Germinal center (tissue), 1 donor: ENCODE data around the gene RPS14.
A peak's percentile ranks its signal among the peaks of the same experiment; 100 is the strongest.

Source experiments
- DNase-seq: peaks from one replicate; pipeline ENCODE4 v3.0.0; 2012; ENCODE audit warnings: mixed read lengths, low spot score

RPS14 gene

DNA sequence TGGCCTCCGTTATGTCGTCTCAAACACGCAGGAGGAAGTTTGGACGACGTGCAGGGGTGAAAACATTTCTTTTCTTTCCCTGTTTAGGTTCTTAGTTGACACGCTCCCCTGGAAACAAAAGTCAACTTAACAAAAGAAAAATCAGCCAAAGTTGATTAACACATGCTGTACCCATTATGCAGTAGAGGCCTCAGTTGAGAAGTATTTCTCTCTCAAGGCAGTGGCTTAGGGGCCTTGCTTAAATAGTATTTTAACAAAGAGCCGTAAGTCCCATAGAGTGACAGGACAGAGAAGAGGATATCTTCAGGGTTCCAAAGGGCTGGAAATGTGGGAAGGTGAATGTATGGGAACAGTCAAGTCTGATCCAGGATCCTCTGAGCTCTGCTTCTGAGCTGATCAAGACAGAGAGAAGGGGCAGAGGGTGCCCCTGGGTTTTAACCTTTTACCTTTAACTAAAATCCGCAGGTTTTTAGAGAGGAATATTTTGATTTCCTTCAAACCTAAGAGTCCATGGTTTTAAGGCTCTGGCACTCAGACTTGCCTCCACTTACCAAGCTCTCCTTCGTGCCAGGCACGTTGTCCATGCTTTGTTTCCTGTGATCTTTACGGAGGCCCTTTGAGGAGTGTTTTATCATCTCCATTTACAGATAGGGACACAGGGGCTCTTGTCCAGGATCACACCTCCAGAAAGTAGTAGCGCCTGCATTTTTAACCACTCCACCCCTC, 36.2 kb downstream of the RPS14 start:
- no peak for DNase-seq

GRCh38 chr5:150412319-150413175, 37.0 kb downstream of the RPS14 start, which contains the start of gene CD74:
Gene CD74 (minus strand): TSS chr5:150412910. CDS start chr5:150412749, 161 bp downstream.
- DNase-seq = peak; percentile 95

DNA sequence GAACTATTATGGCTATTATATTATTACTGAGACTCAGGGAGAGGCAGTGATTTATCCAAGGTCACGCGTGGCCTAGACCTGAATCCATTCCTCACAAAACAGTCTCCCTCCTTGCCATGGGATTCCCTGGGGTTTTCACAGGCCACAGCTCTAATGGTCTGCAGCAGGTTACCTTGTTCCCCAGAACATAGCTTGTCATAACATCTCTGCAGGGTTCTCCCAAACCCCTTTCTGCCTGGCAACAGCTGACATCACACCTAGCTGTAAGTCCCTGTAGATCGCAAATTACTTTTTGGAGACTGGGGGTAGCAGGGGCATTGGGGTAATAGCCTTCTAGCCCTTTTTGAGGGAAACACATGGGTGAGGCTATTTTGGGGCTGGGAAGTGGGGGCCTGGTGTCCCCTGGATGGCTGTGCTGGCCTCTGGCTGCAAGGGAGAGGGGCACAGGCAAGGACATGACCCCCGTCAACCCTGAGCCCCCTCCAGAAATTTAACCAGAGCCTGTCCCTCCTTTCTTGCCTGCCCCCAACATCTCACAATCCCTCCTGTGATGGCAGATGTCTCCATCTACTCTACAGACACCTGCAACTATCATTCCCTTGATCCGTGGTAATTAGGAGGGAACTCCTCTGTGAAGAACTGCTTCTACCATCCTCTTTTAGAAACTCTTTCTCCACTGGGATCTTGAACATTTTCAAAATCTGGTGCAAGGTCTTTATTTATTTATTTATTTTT, 38.1 kb downstream of the RPS14 start:
- DNase-seq = peak; percentile 74

GRCh38 chr5:150410524-150411244, 38.9 kb downstream of the RPS14 start:
- peak; percentile 85 for DNase-seq

DNA sequence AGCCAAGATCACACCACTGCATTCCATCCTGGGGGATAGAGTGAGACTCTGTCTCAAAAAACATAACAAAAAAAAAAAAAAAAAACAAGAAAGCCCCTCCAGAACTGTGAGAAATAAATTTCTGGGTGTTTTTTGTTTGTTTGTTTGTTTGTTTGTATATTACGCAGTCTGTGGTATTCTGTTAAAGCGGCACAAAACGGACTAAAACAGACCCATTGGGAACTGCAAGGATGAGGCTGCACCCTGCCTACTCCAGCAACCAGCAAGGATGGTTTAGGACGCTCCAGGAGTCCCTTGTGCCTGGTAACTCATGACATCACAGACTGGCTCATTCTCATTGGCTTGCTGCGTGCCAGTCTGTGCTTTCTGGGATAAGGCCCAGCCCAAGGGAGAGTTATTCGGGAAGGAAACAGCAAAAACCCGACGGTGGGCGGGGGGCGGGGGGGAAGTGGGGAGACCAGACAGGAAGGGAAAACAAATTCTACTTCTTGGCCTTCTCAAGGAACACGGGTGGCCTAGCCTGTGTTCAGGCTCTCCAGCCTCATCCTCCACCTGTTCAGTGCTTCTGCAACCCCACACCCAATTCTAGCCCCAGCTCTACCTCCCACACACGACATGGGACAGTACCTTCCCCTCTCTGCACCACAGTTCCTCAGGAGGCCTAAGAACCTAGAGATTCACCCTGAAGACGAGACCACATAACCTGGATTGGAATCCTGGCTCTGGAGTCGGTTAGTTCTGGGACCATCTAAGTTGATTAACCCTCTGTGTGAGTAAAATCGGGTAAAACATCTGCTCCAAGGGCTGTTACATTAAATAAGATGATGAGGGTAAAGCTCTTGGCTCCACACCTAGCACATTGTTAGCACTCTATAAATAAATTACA, 39.7 kb downstream of the RPS14 start:
- no peak for DNase-seq

DNA sequence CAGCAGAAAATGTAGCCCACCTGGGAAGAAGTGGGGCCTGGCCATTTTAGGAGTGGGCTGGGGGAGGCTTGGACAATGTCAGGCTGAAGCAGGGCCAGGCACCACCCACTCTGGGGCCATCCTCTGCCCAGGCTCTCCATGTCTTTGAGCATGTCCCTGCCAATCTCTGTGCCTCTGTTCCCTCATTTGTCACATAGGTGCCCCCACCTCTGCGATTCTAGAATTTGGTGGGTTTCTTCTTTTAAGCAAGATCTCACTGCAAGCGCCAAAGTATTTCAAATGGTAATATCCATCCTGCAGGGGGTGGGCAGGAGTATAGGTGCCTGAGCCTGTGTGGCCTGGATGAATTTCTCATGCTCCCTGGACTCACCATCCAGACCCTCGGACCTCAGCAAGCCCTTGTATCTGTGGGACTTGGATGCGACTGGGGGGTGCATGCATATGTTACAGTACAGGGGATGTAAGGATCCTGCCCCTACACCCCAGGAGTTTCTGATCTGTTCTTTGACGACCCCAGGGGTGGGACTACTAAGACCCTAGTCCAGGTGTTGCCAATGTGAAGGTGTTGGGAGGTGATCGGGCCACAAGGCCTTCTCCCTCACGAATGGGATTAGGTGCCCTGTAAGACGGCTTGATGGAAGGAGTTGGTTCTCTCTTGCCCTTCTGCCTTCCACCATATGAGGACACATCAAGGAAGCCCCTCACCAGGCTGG, 41.2 kb downstream of the RPS14 start:
- DNase-seq = no peak

- no peak for DNase-seq
These were observed 42.3 kb downstream of the RPS14 start for GRCh38 chr5:150407096-150407720.

- DNase-seq = no peak
These were observed 42.8 kb downstream of the RPS14 start for GRCh38 chr5:150406723-150407095.

DNA sequence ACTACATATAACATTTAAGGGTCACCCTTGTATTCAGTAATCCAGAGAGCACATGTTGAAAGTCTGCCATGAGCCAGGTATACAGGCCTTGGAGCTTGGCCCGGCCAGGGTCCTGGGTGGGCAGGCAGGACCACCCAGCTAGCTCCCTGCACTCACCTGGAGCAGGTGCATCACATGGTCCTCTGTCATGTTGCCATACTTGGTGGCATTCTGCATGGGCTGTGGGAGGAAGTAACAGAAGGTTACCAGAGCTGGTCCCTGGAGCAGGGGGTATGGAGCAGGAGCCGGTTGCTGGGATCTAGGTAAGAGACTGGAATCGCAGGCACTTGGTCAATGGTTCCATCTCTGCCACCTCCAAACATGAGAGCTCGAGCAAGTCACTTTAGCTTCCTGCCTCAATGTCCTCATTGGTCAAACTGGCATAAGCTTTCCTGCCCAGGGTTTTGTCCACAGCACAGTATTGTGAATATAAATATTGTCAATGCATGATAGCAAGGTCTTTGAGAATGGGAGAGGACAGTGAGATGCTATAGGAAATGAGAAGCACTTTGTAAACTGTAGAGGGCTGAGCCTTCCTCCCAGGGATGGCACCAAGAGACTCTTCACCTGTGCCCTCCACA, 43.3 kb downstream of the RPS14 start:
- DNase-seq = no peak

DNA sequence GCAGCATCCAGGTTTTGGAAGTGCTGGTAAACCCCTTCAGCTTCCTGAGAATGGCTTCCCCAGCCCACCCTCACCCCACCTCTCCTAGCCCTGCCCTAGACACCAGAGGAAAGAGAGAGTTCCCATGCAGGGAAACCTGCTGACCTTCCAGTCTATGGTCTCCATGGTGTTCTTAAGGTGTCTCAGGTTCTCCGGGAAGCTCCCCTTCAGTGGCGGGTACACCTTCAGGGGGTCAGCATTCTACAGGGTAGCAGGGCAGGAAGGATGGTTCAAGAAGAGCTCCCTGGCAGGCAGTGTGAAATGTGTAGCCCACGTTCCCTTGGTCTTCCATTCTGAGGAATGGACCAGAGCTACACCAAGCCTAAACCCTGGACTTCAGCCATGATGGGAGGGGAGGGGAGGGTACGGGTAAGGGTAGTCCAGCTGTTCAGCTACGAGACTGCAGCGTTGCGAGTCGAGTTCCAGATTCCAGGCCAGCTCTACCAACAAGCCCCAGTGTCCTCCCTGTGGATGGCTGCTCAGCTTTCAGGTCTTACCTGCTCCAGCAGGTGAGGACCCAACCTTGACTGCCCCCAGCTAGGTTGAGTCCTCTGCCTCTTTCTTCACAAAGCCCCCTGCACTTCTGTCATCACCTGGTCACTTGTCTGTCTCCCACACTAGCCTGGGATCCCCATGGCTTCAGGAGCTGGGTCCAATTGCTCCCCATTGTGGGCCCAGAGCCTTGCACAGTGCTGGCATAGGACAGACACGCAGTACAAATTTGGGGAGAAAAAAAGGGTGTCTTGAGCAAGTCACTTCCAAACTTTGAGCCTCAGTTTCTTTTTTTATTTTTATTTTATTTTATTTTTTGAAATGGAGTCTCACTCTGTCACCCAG, 44.4 kb downstream of the RPS14 start:
- no peak for DNase-seq

GRCh38 chr5:150404535-150404934, 45.0 kb downstream of the RPS14 start:
- no peak for DNase-seq

DNA sequence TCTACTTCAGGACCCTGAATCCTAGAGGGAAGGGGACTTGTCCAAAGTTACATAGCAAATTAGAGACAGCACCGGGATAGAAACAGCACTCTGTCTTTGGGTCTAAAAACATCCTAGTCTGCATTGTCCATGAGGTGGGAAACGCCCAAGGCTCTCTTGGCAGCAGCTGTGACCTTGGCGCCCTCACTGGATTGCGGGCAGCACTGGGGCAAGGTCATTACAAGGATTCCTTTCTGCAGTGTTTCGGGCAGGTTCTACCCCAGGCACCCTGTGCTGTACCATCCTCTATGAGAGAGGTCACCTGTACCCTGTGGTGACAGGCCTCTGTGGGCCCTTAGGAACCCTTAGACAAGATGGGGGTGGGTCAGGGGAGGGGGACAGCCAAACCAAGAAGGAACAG, 45.4 kb downstream of the RPS14 start:
- DNase-seq = no peak

DNA sequence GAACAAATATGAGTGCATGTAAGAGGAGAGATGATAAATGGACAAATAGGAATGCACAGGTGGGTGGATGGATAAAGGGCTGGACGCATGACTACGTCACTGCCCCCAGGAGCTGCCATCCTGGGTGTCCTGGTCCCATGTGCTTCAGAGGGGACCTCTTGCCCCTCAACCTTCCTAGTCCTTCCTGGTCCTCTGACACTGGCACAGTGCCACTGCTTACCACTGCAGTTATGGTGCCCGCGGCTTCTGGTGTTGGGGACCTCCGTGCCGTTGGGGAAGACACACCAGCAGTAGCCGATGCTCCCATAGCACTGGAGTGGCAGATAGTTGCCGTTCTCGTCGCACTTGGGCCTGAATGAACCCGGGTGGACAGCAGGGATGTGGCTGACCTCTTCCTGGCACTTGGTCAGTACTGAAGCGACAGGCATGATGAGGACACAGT, 46.6 kb downstream of the RPS14 start:
- DNase-seq = no peak

DNA sequence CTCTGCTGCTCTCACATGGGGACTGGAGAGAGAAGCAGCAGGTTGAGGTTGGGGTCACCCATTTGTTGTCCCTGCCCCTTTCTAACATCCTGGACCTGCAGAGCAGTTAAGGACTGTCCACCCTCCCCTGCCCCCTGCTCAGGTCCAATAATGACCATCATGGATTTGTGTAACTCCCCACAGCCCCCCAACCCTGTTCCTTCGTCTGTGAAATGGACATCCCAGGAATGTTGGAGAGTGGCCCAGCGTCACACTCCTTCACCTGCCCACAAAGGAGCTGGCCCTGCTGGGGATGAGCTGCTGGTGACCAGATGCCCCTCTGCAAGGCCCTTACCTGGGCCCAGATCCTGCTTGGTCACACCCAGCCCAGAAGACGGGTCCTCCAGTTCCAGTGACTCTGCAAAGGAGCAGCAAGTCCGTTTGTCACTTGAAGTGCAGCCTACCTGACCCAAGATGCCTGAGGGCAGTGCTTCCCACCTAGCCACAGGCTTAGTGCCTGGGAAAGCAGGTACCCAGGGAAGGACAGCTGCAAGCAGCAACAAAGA, 47.2 kb downstream of the RPS14 start:
- no peak for DNase-seq

DNA sequence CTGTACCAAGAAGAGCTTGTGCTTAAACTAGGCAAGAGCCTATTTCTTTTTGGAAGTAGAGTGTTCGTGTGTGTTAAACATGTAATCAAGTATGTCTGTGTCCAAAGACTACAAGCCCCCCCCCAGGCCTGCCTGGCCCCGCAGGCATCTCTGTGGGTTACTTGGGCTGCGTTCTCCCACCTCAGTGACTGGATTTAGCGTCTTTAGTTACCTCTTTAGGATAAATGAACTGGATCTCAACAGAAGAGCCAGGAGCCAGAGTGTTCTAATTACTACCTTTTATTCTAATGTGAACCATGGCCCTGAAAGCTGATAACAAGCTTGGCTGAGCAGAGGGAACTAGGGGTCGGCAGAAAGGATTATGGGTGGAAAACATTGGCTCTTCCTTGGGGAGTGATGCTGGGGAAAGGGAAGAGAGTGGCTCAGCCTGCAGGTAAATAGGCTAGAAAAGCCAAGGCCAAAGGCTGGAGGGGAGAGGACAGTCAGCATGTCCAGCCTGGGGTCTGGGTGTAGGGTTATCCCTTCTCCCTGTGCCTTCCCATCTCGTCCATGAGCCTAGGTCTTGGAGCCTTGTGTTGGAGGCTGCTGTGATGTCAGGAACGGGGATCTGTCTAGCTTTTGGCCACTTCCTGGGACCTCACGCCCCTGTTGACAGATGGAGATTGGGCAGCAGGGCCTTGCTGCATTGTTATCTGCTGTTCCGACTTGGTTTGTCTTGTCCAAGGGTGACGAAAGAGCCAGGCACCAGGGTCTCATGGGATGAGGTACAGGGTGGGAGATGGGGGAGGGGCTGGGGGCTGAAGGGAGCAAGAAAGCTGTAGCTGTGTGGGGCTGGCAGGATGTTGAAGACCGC, 47.9 kb downstream of the RPS14 start:
- no peak for DNase-seq

DNA sequence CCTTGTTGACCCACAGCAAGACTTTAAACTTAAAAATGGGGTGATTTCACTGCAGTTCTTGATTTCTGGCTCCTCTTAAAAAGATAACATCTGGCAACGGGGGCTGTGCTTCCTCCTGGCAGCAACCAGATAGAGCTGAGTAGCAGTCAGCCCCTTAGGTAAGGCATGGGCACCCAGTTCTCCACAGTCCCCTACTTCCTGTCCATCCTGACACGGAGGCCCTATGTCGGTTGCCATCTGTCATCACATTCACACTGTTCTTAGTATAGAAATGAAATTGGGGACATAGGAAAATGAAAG, 48.5 kb downstream of the RPS14 start:
- DNase-seq = no peak
